K562 (cell line): ENCODE measurements around the gene GLRX. TPM values are rescaled to one million over a fixed set of nuclear protein-coding genes. Genes with fewer than 3 reads are reported as not detected.

Experiments
- ATAC-seq: fragments of 200-7000 bp; cut with Tn5 transposase; 3 replicates; pipeline ENCODE4 v1.9.1; 2020; ENCODE audit warnings: moderate library complexity
- BruUV-seq: library from RNA; stranded (reverse); fragments of 400-500 nt; replicated peaks from 2 replicates; lab custom pipeline; 2021; lab: Mats Ljungman, UMichigan
- CTCF ChIA-PET: fragments of 300-600 bp; formaldehyde crosslinking; extraction: SDS; loops from one replicate; lab custom pipeline; 2021; ENCODE audit warnings: low intra/inter-chr PET ratio; lab: Yijun Ruan, JAX
- POLR2A ChIA-PET: fragments of 300-600, 350-650 bp; sonication (Branson Sonifier 250); formaldehyde crosslinking; extraction: SDS; loops from one replicate; lab custom pipeline; 2021; ENCODE audit warnings: antibody characterized with exemption, inconsistent platforms; lab: Yijun Ruan, JAX
- DNase-seq, 4 experiments: peaks; one replicate each; pipeline versions ENCODE4 v3.0.0 to v3.0.0-alpha.2; 2011 to 2018; ENCODE audit warnings: low spot score in 3 of 4, mixed read lengths in 3 of 4; ENCODE audit errors: extremely low read depth in 1 of 4
- FAIRE-seq: peaks from 2 replicates; lab custom pipeline; 2011; peaks lifted over from hg19 to GRCh38; lab: Jason Lieb, UNC
- H2AFZ ChIP-seq: 2 replicates; pipeline ENCODE4 v1.6.0; 2011; ENCODE audit warnings: low read depth, low read length, control low read depth, inconsistent platforms
- H3K27ac ChIP-seq: fragments of 200-600 bp; 3 replicates; pipeline ENCODE4 v1.8.0; 2011; ENCODE audit warnings: low read depth, mild to moderate bottlenecking, control low read depth, inconsistent platforms, low read length, moderate library complexity, mixed read lengths; ENCODE audit errors: extremely low read depth
- H3K27me3 ChIP-seq, 2 experiments: fragments of 300-600 bp in 1 of 2; 2 replicates in 1 of 2; 3 replicates in 1 of 2; pipeline versions ENCODE4 v1.6.0 to v1.8.0; 2011; ENCODE audit warnings: inconsistent platforms in 2 of 2, low read length in 2 of 2, mild to moderate bottlenecking in 1 of 2, mixed read lengths in 1 of 2, moderate library complexity in 1 of 2; ENCODE audit not compliant: control insufficient read depth in 2 of 2, insufficient read depth in 2 of 2
- H3K36me3 ChIP-seq: fragments of 300-600 bp; 3 replicates; pipeline ENCODE4 v1.8.0; 2011; ENCODE audit warnings: mild to moderate bottlenecking, low read length, inconsistent platforms; ENCODE audit not compliant: control insufficient read depth, insufficient read depth
- H3K4me1 ChIP-seq, 2 experiments: fragments of 200-600 bp in 1 of 2; replicated peaks in 1 of 2; 2 replicates in 1 of 2; 3 replicates in 1 of 2; pipeline versions ENCODE4 v1.5.1 to v1.8.0; 2011; ENCODE audit warnings: inconsistent platforms in 2 of 2, low read length in 2 of 2, mild to moderate bottlenecking in 1 of 2, mixed read lengths in 1 of 2, moderate library complexity in 1 of 2; ENCODE audit not compliant: control insufficient read depth in 2 of 2, insufficient read depth in 2 of 2
- H3K4me2 ChIP-seq: 2 replicates; pipeline ENCODE4 v1.6.1; 2011; ENCODE audit warnings: low read length, control low read depth, inconsistent platforms, mixed read lengths; ENCODE audit not compliant: insufficient read depth
- H3K4me3 ChIP-seq: fragments of 200-600 bp; sonication (generic), shearing (Covaris generic); 2 replicates; pipeline ENCODE4 v1.5.1; 2016; ENCODE audit warnings: control low read depth, inconsistent platforms
- H3K79me2 ChIP-seq: fragments of 200-600 bp; 3 replicates; pipeline ENCODE4 v1.8.0; 2011; ENCODE audit warnings: low read length, inconsistent platforms; ENCODE audit not compliant: control insufficient read depth, insufficient read depth
- H3K9ac ChIP-seq, 2 experiments: 2 replicates each; pipeline versions ENCODE4 v1.6.0 to v1.6.1; 2011; ENCODE audit warnings: low read depth in 2 of 2, low read length in 2 of 2, control low read depth in 1 of 2, inconsistent platforms in 1 of 2, mild to moderate bottlenecking in 1 of 2, mixed read lengths in 1 of 2; ENCODE audit not compliant: insufficient read depth in 1 of 2
- H3K9me1 ChIP-seq: one replicate; pipeline ENCODE4 v1.6.0; 2011; ENCODE audit warnings: inconsistent platforms, mild to moderate bottlenecking, low read length, moderate library complexity; ENCODE audit not compliant: control insufficient read depth, insufficient read depth
- H3K9me3 ChIP-seq: replicated peaks from 2 replicates; pipeline ENCODE4 v1.5.1; 2011; ENCODE audit warnings: low read depth, low read length, inconsistent platforms; ENCODE audit not compliant: control insufficient read depth, insufficient read depth
- H4K20me1 ChIP-seq: replicated peaks from 2 replicates; pipeline ENCODE4 v1.6.1; 2011; ENCODE audit warnings: low read length, inconsistent platforms, mixed read lengths; ENCODE audit not compliant: control insufficient read depth, insufficient read depth
- ATF1 ChIP-seq, 2 experiments: fragments of 450-650 bp in 1 of 2; IDR thresholded peaks; 2 replicates each; pipeline ENCODE4 v1.6.1; 2016; ENCODE audit warnings: missing compliant biosample characterization in 1 of 2, missing genetic modification characterization in 1 of 2
- ETS2 ChIP-seq: IDR thresholded peaks from 2 replicates; pipeline ENCODE4 v1.6.1; 2016; ENCODE audit warnings: borderline replicate concordance, missing genetic modification characterization, mild to moderate bottlenecking, moderate library complexity, missing compliant biosample characterization; ENCODE audit not compliant: poor library complexity, severe bottlenecking
- ETV5 ChIP-seq: sonication (generic); formaldehyde crosslinking; IDR thresholded peaks from 2 replicates; pipeline ENCODE4 v1.4.0; 2020; ENCODE audit warnings: low read depth, mild to moderate bottlenecking, missing genetic modification reagents
- ZNF133 ChIP-seq: fragments of 250-450 bp; sonication (Bioruptor Pico); IDR thresholded peaks from 2 replicates; pipeline ENCODE4 v1.4.0; 2020; ENCODE audit warnings: mild to moderate bottlenecking
- ZNF253 ChIP-seq: fragments of 250-450 bp; sonication (Bioruptor Pico); conservative IDR thresholded peaks from 2 replicates; pipeline ENCODE4 v1.6.1; 2021; ENCODE audit warnings: mild to moderate bottlenecking
- WGBS: fragments of 100-300 bp; shearing (Covaris generic); methylation state at CpG from one replicate; pipeline ENCODE4 v1.1.6; 2016; ENCODE audit warnings: low coverage, mixed read lengths; ENCODE audit not compliant: insufficient coverage; ENCODE audit errors: missing lambda C conversion rate; 5-methylcytosine and 5-hydroxymethylcytosine counted together
- in situ Hi-C: fragments of 300-500 bp; cut with MboI; formaldehyde crosslinking; loops from 4 replicates; pipeline ENCODE4 v1.15.0; 2018; ENCODE audit warnings: inconsistent platforms, mixed read lengths
- intact Hi-C: fragments of 100-400 bp; cut with micrococcal nuclease; formaldehyde crosslinking; loops from 2 replicates; pipeline ENCODE4 v1.14.2; 2022
- polyA plus RNA-seq, 8 experiments: library from polyadenylated mRNA; depleted of rRNA in 4 of 8; stranded (reverse) in 5 of 8; unstranded in 3 of 8; fragments of >200 nt; fragmentation: Nextera tagmentation in 2 of 8; fragmentation: Illumina TruSeq in 1 of 8; extraction: Ambion mirVana in 2 of 8; extraction: Trizol in 1 of 8; gene quantifications; 2 replicates each; pipeline versions ENCODE4 v1.2.1 to v1.2.3, GENCODE V29; 2011 to 2014; ENCODE audit warnings: inconsistent platforms in 1 of 8, missing spikeins in 1 of 8
- total RNA-seq, 7 experiments: library from RNA; depleted of rRNA in 6 of 7; stranded (reverse); fragments of >200 nt in 6 of 7; fragmentation: Illumina TruSeq in 2 of 7; extraction: Trizol in 2 of 7; gene quantifications; 2 replicates each; pipeline versions ENCODE4 v1.2.1 to v1.2.3, GENCODE V29; 2011 to 2021; ENCODE audit warnings: low replicate concordance in 1 of 7
- TF ChIP-seq, protein P1 (sequence below): fragments of 250-450 bp; sonication (Bioruptor Pico); IDR thresholded peaks from 2 replicates; pipeline ENCODE4 v1.4.0; 2020; ENCODE audit warnings: mild to moderate bottlenecking, moderate library complexity, borderline replicate concordance
- TF ChIP-seq, protein P2 (sequence below): fragments of 150-350 bp; conservative IDR thresholded peaks from 2 replicates; pipeline ENCODE4 v1.6.1; 2014; ENCODE audit warnings: low read length

GLRX gene
- total and polyA plus RNA-seq, 9 of the 15 experiments (the other 6 are each of a cell fraction or from before 2014, with no cell fraction given) = 2.3 to 11.2 (median 4.6) TPM

DNA sequence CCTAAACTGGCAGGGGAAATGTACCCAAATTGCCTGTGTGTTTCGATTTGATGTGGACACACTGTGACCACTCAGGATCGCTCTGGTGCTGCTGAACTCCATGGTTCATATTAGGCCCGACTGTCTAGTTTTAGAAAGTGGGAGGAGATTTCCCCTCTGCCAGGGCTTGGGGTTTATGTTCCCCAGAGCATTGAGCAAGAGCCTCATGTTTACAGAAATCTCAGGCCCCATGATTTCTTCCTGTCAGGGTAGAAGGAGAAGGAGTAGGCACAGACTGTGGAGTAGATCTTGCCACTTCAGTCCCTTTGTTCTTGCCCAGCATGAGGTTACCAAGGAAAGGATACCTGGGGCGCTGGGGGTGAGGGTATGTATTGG lies 40.8 kb upstream of the GLRX start:
- H2AFZ ChIP-seq = no peak overlapping the region
- 0 out of 5 replicates have a peak, but pooled peaks cover 0 to 4% of the 10 kb centered on the region in 2 experiments for H3K27me3 ChIP-seq
- ATAC-seq (no peak), DNase-seq (no peak), FAIRE-seq (no peak)
- no peak overlapping the region for H3K4me3 ChIP-seq
- no peak overlapping the region for H3K27ac ChIP-seq
- intact Hi-C loops (no loop called here), in situ Hi-C loops (loop anchor here (5.0 kb wide), 1 partner anchor 474 kb away; no protein-coding TSS in a partner anchor)
- H3K9me1 ChIP-seq = no peaks in the 10 kb centered on the region
- 3% methylated on average over 4 of the region's 4 CpGs for WGBS
- no peak overlapping the region for H3K4me2 ChIP-seq
- no peaks in the 10 kb centered on the region for H3K36me3 ChIP-seq
- no peak overlapping the region for H3K9ac ChIP-seq
- no TSS peak for BruUV-seq
- no peak for TF ChIP-seq ZNF253 (CRISPR knock-in tag)
- no peak for TF ChIP-seq ZNF133 (CRISPR knock-in tag)
- no peak for TF ChIP-seq ETS2
- TF ChIP-seq, protein P1, sequence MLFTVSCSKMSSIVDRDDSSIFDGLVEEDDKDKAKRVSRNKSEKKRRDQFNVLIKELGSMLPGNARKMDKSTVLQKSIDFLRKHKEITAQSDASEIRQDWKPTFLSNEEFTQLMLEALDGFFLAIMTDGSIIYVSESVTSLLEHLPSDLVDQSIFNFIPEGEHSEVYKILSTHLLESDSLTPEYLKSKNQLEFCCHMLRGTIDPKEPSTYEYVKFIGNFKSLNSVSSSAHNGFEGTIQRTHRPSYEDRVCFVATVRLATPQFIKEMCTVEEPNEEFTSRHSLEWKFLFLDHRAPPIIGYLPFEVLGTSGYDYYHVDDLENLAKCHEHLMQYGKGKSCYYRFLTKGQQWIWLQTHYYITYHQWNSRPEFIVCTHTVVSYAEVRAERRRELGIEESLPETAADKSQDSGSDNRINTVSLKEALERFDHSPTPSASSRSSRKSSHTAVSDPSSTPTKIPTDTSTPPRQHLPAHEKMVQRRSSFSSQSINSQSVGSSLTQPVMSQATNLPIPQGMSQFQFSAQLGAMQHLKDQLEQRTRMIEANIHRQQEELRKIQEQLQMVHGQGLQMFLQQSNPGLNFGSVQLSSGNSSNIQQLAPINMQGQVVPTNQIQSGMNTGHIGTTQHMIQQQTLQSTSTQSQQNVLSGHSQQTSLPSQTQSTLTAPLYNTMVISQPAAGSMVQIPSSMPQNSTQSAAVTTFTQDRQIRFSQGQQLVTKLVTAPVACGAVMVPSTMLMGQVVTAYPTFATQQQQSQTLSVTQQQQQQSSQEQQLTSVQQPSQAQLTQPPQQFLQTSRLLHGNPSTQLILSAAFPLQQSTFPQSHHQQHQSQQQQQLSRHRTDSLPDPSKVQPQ (CRISPR knock-in tag) = no peak
- TF ChIP-seq ETV5 (CRISPR knock-in tag) = no peak
- TF ChIP-seq, protein P2, sequence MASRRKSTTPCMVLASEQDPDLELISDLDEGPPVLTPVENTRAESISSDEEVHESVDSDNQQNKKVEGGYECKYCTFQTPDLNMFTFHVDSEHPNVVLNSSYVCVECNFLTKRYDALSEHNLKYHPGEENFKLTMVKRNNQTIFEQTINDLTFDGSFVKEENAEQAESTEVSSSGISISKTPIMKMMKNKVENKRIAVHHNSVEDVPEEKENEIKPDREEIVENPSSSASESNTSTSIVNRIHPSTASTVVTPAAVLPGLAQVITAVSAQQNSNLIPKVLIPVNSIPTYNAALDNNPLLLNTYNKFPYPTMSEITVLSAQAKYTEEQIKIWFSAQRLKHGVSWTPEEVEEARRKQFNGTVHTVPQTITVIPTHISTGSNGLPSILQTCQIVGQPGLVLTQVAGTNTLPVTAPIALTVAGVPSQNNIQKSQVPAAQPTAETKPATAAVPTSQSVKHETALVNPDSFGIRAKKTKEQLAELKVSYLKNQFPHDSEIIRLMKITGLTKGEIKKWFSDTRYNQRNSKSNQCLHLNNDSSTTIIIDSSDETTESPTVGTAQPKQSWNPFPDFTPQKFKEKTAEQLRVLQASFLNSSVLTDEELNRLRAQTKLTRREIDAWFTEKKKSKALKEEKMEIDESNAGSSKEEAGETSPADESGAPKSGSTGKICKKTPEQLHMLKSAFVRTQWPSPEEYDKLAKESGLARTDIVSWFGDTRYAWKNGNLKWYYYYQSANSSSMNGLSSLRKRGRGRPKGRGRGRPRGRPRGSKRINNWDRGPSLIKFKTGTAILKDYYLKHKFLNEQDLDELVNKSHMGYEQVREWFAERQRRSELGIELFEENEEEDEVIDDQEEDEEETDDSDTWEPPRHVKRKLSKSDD = no peak
- TF ChIP-seq ATF1 (CRISPR knock-in tag; IDR thresholded peaks at IDR 0.05) = no peak
- TF ChIP-seq ATF1 (tag; IDR thresholded peaks at IDR 0.05) = no peak
- no peaks in the 10 kb centered on the region for H3K79me2 ChIP-seq
- no peaks in the 10 kb centered on the region for H4K20me1 ChIP-seq
- H3K4me1 ChIP-seq = peaks cover 5 to 11% of the 10 kb centered on the region in 2 experiments
- no peaks in the 10 kb centered on the region for H3K9me3 ChIP-seq
- POLR2A ChIA-PET = interaction anchor here (0.6 kb wide), 1 partner anchor 99 kb away, joined by 3 read pairs; no protein-coding TSS in a partner anchor
- CTCF ChIA-PET = no interaction called here
